ENCODE data around the gene TMEM115. TPM values are rescaled to one million over a fixed set of nuclear protein-coding genes. Genes with fewer than 3 reads are reported as not detected.

Gene TMEM115
- total RNA-seq, 2 donors from 2014 or later, result 73.0 to 76.7 TPM

- Histone ChIP-seq H3K27ac (no peak overlapping the region), H3K4me3 (no peak overlapping the region), H3K36me3 (no peaks in the 10 kb centered on the region), H3K4me1 (replicated peaks) (no peaks in the 10 kb centered on the region), H3K9me3 (no peaks in the 10 kb centered on the region), H3K27me3 (replicated peaks; ENCODE audit: insufficient read depth) (no peaks in the 10 kb centered on the region)
- no peak for DNase-seq (ENCODE audit: low spot score)
- WGBS, result 34% methylated on average over 5 of the region's 5 CpGs
- TF ChIP-seq CTCF (IDR thresholded peaks at IDR 0.05) (no peak), POLR2AphosphoS5 (IDR thresholded peaks at IDR 0.05) (no peak), POLR2A (IDR thresholded peaks at IDR 0.05) (no peak)
- intact Hi-C loops (cut with DNase I), result no loop called here
Observed at GRCh38 chr3:50401978-50402595, 42.8 kb upstream of the TMEM115 start.

GRCh38 chr3:50396502-50396901 is 37.2 kb upstream of the TMEM115 start:
- H3K4me3 ChIP-seq, result no peak overlapping the region
- no peak for TF ChIP-seq POLR2AphosphoS5 (IDR thresholded peaks at IDR 0.05)
- no peak for DNase-seq (ENCODE audit: low spot score)
- no peaks in the 10 kb centered on the region for H3K4me1 ChIP-seq (replicated peaks)
- no peaks in the 10 kb centered on the region for H3K9me3 ChIP-seq
- intact Hi-C loops (cut with DNase I), result no loop called here
- H3K27me3 ChIP-seq (replicated peaks; ENCODE audit: insufficient read depth), result no peaks in the 10 kb centered on the region
- 97% methylated on average over 10 of the region's 10 CpGs for WGBS
- no peaks in the 10 kb centered on the region for H3K36me3 ChIP-seq
- H3K27ac ChIP-seq, result no peak overlapping the region

GRCh38 chr3:50395070-50395860 is 35.9 kb upstream of the TMEM115 start:
- Histone ChIP-seq H3K4me3 (no peak overlapping the region), H3K27me3 (replicated peaks; ENCODE audit: insufficient read depth) (no peaks in the 10 kb centered on the region), H3K27ac (no peak overlapping the region), H3K36me3 (no peaks in the 10 kb centered on the region), H3K9me3 (no peaks in the 10 kb centered on the region), H3K4me1 (replicated peaks) (no peaks in the 10 kb centered on the region)
- 83% methylated on average over 9 of the region's 10 CpGs for WGBS
- DNase-seq (ENCODE audit: low spot score), result no peak
- no peak for TF ChIP-seq POLR2AphosphoS5 (IDR thresholded peaks at IDR 0.05)
- TF ChIP-seq POLR2A (IDR thresholded peaks at IDR 0.05), result no peak
- TF ChIP-seq CTCF (IDR thresholded peaks at IDR 0.05), result no peak
- intact Hi-C loops (cut with DNase I), result no loop called here

- Histone ChIP-seq H3K27me3 (replicated peaks; ENCODE audit: insufficient read depth) (no peaks in the 10 kb centered on the region), H3K4me1 (replicated peaks) (no peaks in the 10 kb centered on the region), H3K36me3 (no peaks in the 10 kb centered on the region), H3K27ac (no peak overlapping the region), H3K9me3 (no peaks in the 10 kb centered on the region), H3K4me3 (no peak overlapping the region)
- no peak for DNase-seq (ENCODE audit: low spot score)
- 82% methylated on average over 5 of the region's 5 CpGs for WGBS
- intact Hi-C loops (cut with DNase I), result no loop called here
- TF ChIP-seq CTCF (IDR thresholded peaks at IDR 0.05) (no peak), POLR2A (IDR thresholded peaks at IDR 0.05) (no peak), POLR2AphosphoS5 (IDR thresholded peaks at IDR 0.05) (no peak)
Observed at GRCh38 chr3:50393061-50393460, 33.7 kb upstream of the TMEM115 start.

- H3K36me3 ChIP-seq, result no peaks in the 10 kb centered on the region
- no peak overlapping the region for H3K27ac ChIP-seq
- no peak overlapping the region for H3K4me3 ChIP-seq
- H3K27me3 ChIP-seq (replicated peaks; ENCODE audit: insufficient read depth), result no peaks in the 10 kb centered on the region
- WGBS, result 57% methylated on average over 5 of the region's 5 CpGs
- no peaks in the 10 kb centered on the region for H3K9me3 ChIP-seq
- intact Hi-C loops (cut with DNase I), result no loop called here
- TF ChIP-seq POLR2AphosphoS5 (IDR thresholded peaks at IDR 0.05) (no peak), POLR2A (IDR thresholded peaks at IDR 0.05) (no peak), CTCF (IDR thresholded peaks at IDR 0.05) (no peak)
- no peak for DNase-seq (ENCODE audit: low spot score)
- no peaks in the 10 kb centered on the region for H3K4me1 ChIP-seq (replicated peaks)
Observed at GRCh38 chr3:50392101-50392715, 32.9 kb upstream of the TMEM115 start.

Measured in prostate gland (tissue), 2 donors.